Fibroblast of lung (primary cell): ENCODE measurements around the gene PACSIN1. TPM values are rescaled to one million over a fixed set of nuclear protein-coding genes. Genes with fewer than 3 reads are reported as not detected.

Source experiments
- DNase-seq, 2 donors: peaks; one replicate each; pipeline versions ENCODE4 v3.0.0 to v3.0.0-alpha.2; 2010; ENCODE audit warnings: low read depth in 2 of 2
- H2AFZ ChIP-seq: 2 replicates; pipeline ENCODE4 v1.5.1; 2012; ENCODE audit warnings: low read length, control low read depth, inconsistent platforms
- H3K27ac ChIP-seq: 2 replicates; pipeline ENCODE4 v1.5.1; 2011; ENCODE audit warnings: low read length, control low read depth; ENCODE audit not compliant: insufficient read depth
- H3K27me3 ChIP-seq: 2 replicates; pipeline ENCODE4 v1.5.1; 2011; ENCODE audit warnings: mild to moderate bottlenecking, low read length; ENCODE audit not compliant: control insufficient read depth, insufficient read depth
- H3K36me3 ChIP-seq: 2 replicates; pipeline ENCODE4 v1.5.1; 2011; ENCODE audit warnings: low read length; ENCODE audit not compliant: control insufficient read depth, insufficient read depth
- H3K4me1 ChIP-seq: 2 replicates; pipeline ENCODE4 v1.5.1; 2011; ENCODE audit warnings: low read length; ENCODE audit not compliant: control insufficient read depth, insufficient read depth; ENCODE audit errors: extremely low read depth
- H3K4me2 ChIP-seq: 2 replicates; pipeline ENCODE4 v1.5.1; 2011; ENCODE audit warnings: low read length, control low read depth; ENCODE audit not compliant: insufficient read depth; ENCODE audit errors: extremely low read depth
- H3K4me3 ChIP-seq, 4 experiments: fragments of 200-600 bp in 1 of 4; sonication (generic) in 1 of 4; replicated peaks in 1 of 4; 2 replicates each; pipeline ENCODE4 v1.5.1; 2011 to 2016; ENCODE audit warnings: low read length in 4 of 4, low read depth in 3 of 4, mild to moderate bottlenecking in 3 of 4, control low read depth in 2 of 4, inconsistent platforms in 1 of 4, mixed read lengths in 1 of 4; ENCODE audit not compliant: insufficient read depth in 1 of 4; ENCODE audit errors: control extremely low read depth in 1 of 4
- H3K79me2 ChIP-seq: 2 replicates; pipeline ENCODE4 v1.5.1; 2012; ENCODE audit warnings: mild to moderate bottlenecking, low read length, inconsistent platforms; ENCODE audit not compliant: control insufficient read depth, insufficient read depth
- H3K9ac ChIP-seq: 2 replicates; pipeline ENCODE4 v1.5.1; 2011; ENCODE audit warnings: mild to moderate bottlenecking, low read length, control low read depth; ENCODE audit not compliant: insufficient read depth
- H3K9me3 ChIP-seq: 2 replicates; pipeline ENCODE4 v1.5.1; 2012; ENCODE audit warnings: low read depth, low read length; ENCODE audit not compliant: control insufficient read depth, insufficient read depth
- H4K20me1 ChIP-seq: 2 replicates; pipeline ENCODE4 v1.5.1; 2011; ENCODE audit warnings: low read length; ENCODE audit not compliant: control insufficient read depth, insufficient read depth; ENCODE audit errors: extremely low read depth
- CTCF ChIP-seq, 2 donors: IDR thresholded peaks in 1 of 2; conservative IDR thresholded peaks in 1 of 2; 1 replicate in 1 of 2; 2 replicates in 1 of 2; pipeline ENCODE4 v1.5.1; 2011 to 2012; ENCODE audit warnings: low read length in 2 of 2, control low read depth in 1 of 2, inconsistent platforms in 1 of 2, low read depth in 1 of 2, mild to moderate bottlenecking in 1 of 2
- EZH2 ChIP-seq: IDR thresholded peaks from 2 replicates; pipeline ENCODE4 v1.5.1; 2012; ENCODE audit warnings: low read length, control low read depth, mild to moderate bottlenecking; ENCODE audit errors: missing control alignments
- polyA plus RNA-seq, 2 donors: library from polyadenylated mRNA; depleted of rRNA in 1 of 2; stranded (reverse) in 1 of 2; unstranded in 1 of 2; fragments of >200 nt; gene quantifications; 2 replicates each; pipeline ENCODE4 v1.2.1, GENCODE V29; 2011 to 2012; ENCODE audit warnings: missing spikeins in 1 of 2
- total RNA-seq: library from RNA; depleted of rRNA; stranded (reverse); fragments of >200 nt; gene quantifications from 2 replicates; pipeline ENCODE4 v1.2.1, GENCODE V29; 2014

The PACSIN1 gene
- total and polyA plus RNA-seq, 2 donors (not counting 1 experiment from before 2014, with no cell fraction given): under 0.01 TPM; not detected in 1

DNA sequence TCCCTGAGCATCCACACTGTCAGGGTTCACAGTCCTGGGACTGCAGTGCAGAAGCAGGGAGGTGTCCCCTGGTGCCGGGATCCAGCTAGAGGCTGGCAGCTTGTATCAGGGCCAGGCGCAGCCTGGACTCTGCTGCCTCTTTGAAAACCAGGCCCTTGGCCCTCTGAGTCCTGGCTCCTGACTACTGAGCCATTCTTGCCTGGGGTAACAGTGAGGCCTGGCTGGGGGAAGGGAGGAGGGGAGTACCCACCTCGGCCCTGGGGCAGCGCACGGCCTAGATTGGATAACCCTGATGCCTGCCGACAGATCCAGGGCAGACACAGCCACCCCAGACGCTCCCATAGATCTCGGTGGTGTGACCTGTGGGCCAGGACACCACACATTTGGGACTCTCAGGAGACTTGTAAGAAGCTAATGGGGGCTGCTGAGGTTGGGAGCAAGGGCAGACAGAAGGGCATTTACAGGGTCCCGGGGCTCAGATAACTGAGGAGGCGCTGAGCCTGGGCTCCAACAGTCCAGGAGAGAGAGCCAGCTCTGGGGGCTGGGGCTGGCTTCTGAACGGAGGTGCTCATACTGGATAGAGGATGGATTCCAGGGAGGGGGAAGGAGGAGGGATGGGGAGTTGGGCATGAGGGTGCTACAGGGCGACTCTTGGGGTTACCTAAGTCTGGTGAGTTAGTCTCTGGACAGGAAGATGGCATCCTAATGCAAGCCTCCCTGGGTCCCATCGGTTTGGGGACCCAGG lies 59.7 kb downstream of the PACSIN1 start:
- Histone ChIP-seq H4K20me1 (no peaks in the 10 kb centered on the region), H3K9me3 (no peaks in the 10 kb centered on the region), H3K27me3 (peaks cover 8% of the 10 kb centered on the region), H3K4me2 (no peak overlapping the region), H3K4me3 (no peak overlapping the region), H2AFZ (no peak overlapping the region), H3K36me3 (no peaks in the 10 kb centered on the region), H3K9ac (no peak overlapping the region), H3K27ac (no peak overlapping the region), H3K79me2 (no peaks in the 10 kb centered on the region), H3K4me1 (no peaks in the 10 kb centered on the region)
- TF ChIP-seq CTCF (conservative IDR thresholded peaks at IDR 0.05 in 1 of 2, IDR thresholded peaks at IDR 0.05 in 1 of 2; ENCODE audit: low read depth in 1 of 2, low read length in 2 of 2) (no peak), EZH2 (no peak)
- no peak for DNase-seq

GRCh38 chr6:34526241-34526972 lies 60.5 kb downstream of the PACSIN1 start:
- H3K79me2 ChIP-seq: no peaks in the 10 kb centered on the region
- H3K4me3 ChIP-seq: peak overlapping the region in 2 of 4 experiments; percentile 11 to 31
- H3K27me3 ChIP-seq: peaks cover 8% of the 10 kb centered on the region
- H3K36me3 ChIP-seq: no peaks in the 10 kb centered on the region
- DNase-seq: no peak
- peak overlapping the region; percentile 68 for H3K4me2 ChIP-seq
- no peaks in the 10 kb centered on the region for H3K4me1 ChIP-seq
- TF ChIP-seq CTCF (conservative IDR thresholded peaks at IDR 0.05 in 1 of 2, IDR thresholded peaks at IDR 0.05 in 1 of 2; ENCODE audit: low read depth in 1 of 2, low read length in 2 of 2) (no peak), EZH2 (no peak)
- H2AFZ ChIP-seq: peak overlapping the region; percentile 70
- peak overlapping the region; percentile 16 for H3K9ac ChIP-seq
- no peaks in the 10 kb centered on the region for H3K9me3 ChIP-seq
- no peak overlapping the region for H3K27ac ChIP-seq
- no peaks in the 10 kb centered on the region for H4K20me1 ChIP-seq

DNA sequence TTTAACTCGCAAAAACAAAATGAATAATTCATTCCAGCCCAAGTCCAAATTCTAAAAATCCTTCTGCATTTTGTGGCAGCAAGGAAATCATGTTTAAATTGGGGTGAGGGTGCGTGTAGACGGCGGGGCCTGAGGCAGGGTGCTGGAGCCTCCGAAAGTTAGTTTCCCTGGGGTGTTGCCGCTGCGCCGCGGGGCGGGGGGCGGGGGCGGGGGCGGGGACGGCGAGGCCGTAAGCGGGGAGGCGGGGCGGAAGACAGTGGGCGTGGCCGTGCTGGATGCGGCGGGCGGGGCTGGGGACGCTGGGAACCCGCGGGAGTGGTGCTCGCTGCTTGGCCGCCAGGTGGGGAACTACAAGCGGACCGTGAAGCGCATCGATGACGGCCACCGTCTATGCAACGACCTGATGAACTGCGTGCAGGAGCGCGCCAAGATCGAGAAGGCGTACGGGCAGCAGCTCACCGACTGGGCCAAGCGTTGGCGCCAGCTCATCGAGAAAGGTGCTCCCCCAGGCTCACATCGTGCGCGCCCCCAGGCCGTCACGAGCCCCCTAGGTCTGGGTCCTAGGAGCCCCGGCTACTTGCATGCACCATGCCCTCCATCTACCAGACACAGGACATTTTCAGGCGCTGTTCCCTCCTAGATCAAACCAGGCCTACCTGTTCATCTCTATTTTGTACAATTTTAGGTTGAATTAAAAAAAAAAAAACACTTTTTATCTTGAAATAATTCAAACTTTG lies 61.3 kb downstream of the PACSIN1 start:
- peak; percentile 83 to 88 for DNase-seq
- Histone ChIP-seq H2AFZ (peak overlapping the region; percentile 74), H3K9me3 (no peaks in the 10 kb centered on the region), H3K4me1 (no peaks in the 10 kb centered on the region), H3K9ac (peak overlapping the region; percentile 16), H3K27ac (no peak overlapping the region), H3K36me3 (no peaks in the 10 kb centered on the region), H3K79me2 (no peaks in the 10 kb centered on the region), H4K20me1 (no peaks in the 10 kb centered on the region), H3K27me3 (peaks cover 8% of the 10 kb centered on the region), H3K4me2 (peak overlapping the region; percentile 76), H3K4me3 (peak overlapping the region in 3 of 4 experiments; percentile 12 to 31 (median 30))
- TF ChIP-seq EZH2 (no peak), CTCF (conservative IDR thresholded peaks at IDR 0.05 in 1 of 2, IDR thresholded peaks at IDR 0.05 in 1 of 2; ENCODE audit: low read depth in 1 of 2, low read length in 2 of 2) (peak; percentile 47 to 63)
